Activated naive CD8-positive, alpha-beta T cell treated with anti-CD3 and anti-CD28 coated beads, Interleukin-2, amount 10 ng/mL, durations not matched to agents 7 days and 5 days (primary cell): ENCODE data around the gene CSMD2. TPM values are rescaled to one million over a fixed set of nuclear protein-coding genes. Genes with fewer than 3 reads are reported as not detected.

Source experiments
- ATAC-seq: fragments of 150-1000 bp; cut with Tn5 transposase; one replicate; pipeline ENCODE4 v1.10.0; 2021; ENCODE audit warnings: low read depth, moderate library complexity
- POLR2A ChIA-PET: fragments of 350-600 bp; sonication (Branson Sonifier 250); formaldehyde crosslinking; loops from one replicate; lab custom pipeline; 2021; ENCODE audit warnings: antibody characterized with exemption; lab: Charles Lee
- DNase-seq: peaks from one replicate; pipeline ENCODE4 v3.0.0; 2021
- H3K27ac Mint-ChIP-seq: one replicate; pipeline ENCODE4 v1.8.0; 2022; ENCODE audit warnings: mild to moderate bottlenecking, mixed read lengths
- H3K27me3 Mint-ChIP-seq: one replicate; pipeline ENCODE4 v1.8.0; 2022; ENCODE audit warnings: mild to moderate bottlenecking, moderate library complexity, mixed read lengths
- H3K36me3 Mint-ChIP-seq: one replicate; pipeline ENCODE4 v1.8.0; 2021; ENCODE audit warnings: mild to moderate bottlenecking, mixed read lengths
- H3K4me1 Mint-ChIP-seq: one replicate; pipeline ENCODE4 v1.8.0; 2021; ENCODE audit warnings: mixed read lengths
- H3K4me3 Mint-ChIP-seq: one replicate; pipeline ENCODE4 v1.8.0; 2022; ENCODE audit warnings: mild to moderate bottlenecking, moderate library complexity, mixed read lengths
- H3K9me3 Mint-ChIP-seq: one replicate; pipeline ENCODE4 v1.8.0; 2021; ENCODE audit warnings: mixed read lengths
- total RNA-seq, 2 experiments: library from RNA; stranded (reverse); gene quantifications; one replicate each; pipeline ENCODE4 v1.2.3, GENCODE V29; 2021

The CSMD2 gene
- total RNA-seq, 2 experiments from 2014 or later, result not detected

DNA sequence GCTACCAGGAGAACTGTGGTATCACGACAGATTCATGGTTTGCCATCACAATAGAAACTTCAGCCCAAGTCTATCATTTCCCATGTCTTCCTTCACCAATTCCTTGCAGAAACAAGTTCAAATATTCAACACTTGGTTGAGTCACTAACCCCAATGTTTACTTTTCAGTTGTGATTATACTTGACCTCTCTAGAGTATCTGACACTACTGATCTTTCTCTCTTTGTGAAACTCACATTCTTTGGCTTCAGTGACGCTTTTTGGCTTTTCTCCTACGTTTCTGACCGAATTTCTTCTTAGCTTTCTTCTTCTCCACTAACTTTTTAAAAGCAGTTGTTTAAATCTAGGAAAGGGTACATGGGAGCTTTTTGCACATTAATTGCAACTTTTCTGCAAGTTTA lies 350.0 kb downstream of the CSMD2 start:
- no peak overlapping the region for H3K4me3 Mint-ChIP-seq
- H3K27ac Mint-ChIP-seq, result no peak overlapping the region
- ATAC-seq, result no peak
- no peaks in the 10 kb centered on the region for H3K9me3 Mint-ChIP-seq
- POLR2A ChIA-PET, result no interaction called here
- H3K4me1 Mint-ChIP-seq, result no peaks in the 10 kb centered on the region
- H3K27me3 Mint-ChIP-seq, result peaks cover 12% of the 10 kb centered on the region
- no peak for DNase-seq
- H3K36me3 Mint-ChIP-seq, result no peaks in the 10 kb centered on the region

DNA sequence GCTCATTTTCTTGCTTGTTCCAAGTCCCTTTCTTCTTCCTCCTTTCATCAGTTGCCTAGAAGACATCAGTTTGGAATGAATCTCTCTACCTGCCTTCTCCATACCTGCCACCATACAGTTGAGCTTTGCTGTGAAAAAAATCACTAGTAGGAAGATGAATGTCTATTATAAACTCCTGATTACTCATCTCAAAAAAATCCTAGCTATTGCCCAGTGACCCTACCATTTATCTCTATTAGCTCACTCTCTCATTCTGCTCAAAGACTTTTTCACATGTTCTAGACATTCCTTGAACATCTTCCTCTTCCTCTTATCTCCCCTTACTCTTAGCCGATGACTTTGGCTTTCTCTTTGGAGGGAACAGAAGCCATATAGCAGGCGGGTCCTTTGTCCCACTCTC lies 350.9 kb downstream of the CSMD2 start:
- no peak for ATAC-seq
- no peaks in the 10 kb centered on the region for H3K4me1 Mint-ChIP-seq
- H3K9me3 Mint-ChIP-seq, result no peaks in the 10 kb centered on the region
- POLR2A ChIA-PET, result no interaction called here
- H3K36me3 Mint-ChIP-seq, result no peaks in the 10 kb centered on the region
- H3K27ac Mint-ChIP-seq, result no peak overlapping the region
- peaks cover 14% of the 10 kb centered on the region for H3K27me3 Mint-ChIP-seq
- no peak for DNase-seq
- no peak overlapping the region for H3K4me3 Mint-ChIP-seq

DNA sequence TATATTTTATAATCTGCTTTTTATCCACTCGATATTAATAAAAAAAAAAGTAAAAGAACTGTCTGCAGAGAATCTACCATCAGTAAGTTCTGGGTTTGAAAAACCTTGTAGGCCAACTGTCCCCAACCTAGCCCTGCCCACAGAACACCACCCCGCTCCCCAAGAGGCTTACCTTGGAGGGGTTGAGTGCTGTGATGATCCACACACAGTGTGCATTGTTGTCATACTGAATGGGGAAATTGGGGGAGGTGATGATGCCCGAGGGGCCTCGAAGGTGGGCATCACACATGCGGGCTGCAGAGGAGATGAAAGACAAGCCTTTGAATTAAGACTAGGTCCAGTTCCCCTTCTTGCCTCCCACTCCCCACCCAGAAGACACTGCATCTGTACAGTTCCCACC lies 354.5 kb downstream of the CSMD2 start:
- no peak overlapping the region for H3K27ac Mint-ChIP-seq
- ATAC-seq (no peak), DNase-seq (no peak)
- no peaks in the 10 kb centered on the region for H3K36me3 Mint-ChIP-seq
- POLR2A ChIA-PET, result no interaction called here
- no peaks in the 10 kb centered on the region for H3K4me1 Mint-ChIP-seq
- H3K9me3 Mint-ChIP-seq, result peaks cover 1% of the 10 kb centered on the region
- peaks cover 13% of the 10 kb centered on the region for H3K27me3 Mint-ChIP-seq
- no peak overlapping the region for H3K4me3 Mint-ChIP-seq

DNA sequence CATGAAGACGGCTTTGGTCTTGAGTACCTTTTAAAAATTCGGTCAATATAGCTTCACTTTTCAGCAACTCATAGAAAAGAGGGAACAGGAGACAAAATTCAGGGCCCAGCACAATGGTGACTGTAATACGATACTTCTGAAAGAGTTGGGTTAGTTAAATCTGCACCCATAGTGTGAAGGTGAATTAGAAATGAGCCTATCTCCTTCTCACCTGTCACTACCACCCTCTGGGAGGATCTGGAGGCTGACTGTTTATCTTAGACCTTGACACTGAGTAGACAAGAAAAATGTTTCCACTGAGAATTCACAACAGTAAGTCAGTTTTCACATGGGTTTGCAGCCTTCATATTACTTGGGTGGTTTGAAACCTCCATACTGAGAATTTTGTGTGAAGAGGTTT lies 359.0 kb downstream of the CSMD2 start:
- ATAC-seq, result no peak
- no peak overlapping the region for H3K4me3 Mint-ChIP-seq
- H3K36me3 Mint-ChIP-seq, result no peaks in the 10 kb centered on the region
- peaks cover 1% of the 10 kb centered on the region for H3K9me3 Mint-ChIP-seq
- no peaks in the 10 kb centered on the region for H3K4me1 Mint-ChIP-seq
- POLR2A ChIA-PET, result no interaction called here
- peaks cover 11% of the 10 kb centered on the region for H3K27me3 Mint-ChIP-seq
- no peak for DNase-seq
- H3K27ac Mint-ChIP-seq, result no peak overlapping the region

DNA sequence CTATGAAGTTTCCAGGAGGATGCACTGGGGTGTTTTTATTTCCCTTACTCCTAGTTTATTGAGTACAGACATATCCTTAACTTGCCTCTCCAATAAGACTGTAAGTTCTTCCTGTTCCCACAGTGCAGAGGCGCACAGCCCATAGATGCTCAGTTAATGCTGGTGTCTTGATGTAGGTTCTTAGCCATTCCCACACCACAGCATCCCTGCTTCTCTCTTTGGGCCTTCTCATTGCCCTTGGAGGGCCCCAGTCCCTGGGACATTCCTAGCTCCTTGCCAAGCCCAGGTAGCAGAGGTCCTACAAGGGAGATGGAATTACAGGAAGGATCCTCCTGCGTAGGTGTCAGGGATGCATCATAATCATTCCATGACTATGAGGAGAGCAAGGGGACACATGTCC lies 362.8 kb downstream of the CSMD2 start:
- Mint-ChIP-seq H3K27ac (no peak overlapping the region), H3K4me3 (no peak overlapping the region), H3K9me3 (peaks cover 5% of the 10 kb centered on the region), H3K36me3 (no peaks in the 10 kb centered on the region), H3K4me1 (no peaks in the 10 kb centered on the region), H3K27me3 (peaks cover 7% of the 10 kb centered on the region)
- POLR2A ChIA-PET, result no interaction called here
- DNase-seq (no peak), ATAC-seq (no peak)

DNA sequence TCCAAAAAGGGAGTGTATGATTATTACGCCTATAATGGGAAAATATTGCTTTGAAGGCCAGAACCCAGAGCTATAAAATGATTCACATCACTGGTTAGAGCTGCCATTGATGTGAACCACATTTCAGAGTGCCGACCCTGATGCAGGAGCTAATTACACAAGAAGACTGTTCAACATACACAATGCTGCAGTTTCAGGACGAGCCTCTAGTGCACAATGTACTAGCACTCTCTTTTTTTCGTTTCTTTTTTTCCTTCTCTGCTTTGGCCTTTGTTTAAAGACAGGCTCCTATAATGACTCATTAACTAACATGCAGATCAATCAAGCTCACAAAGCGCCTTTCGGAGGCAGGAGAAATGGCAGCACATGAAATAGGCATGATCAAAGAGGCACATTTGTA lies 367.2 kb downstream of the CSMD2 start:
- peaks cover 8% of the 10 kb centered on the region for H3K4me1 Mint-ChIP-seq

DNA sequence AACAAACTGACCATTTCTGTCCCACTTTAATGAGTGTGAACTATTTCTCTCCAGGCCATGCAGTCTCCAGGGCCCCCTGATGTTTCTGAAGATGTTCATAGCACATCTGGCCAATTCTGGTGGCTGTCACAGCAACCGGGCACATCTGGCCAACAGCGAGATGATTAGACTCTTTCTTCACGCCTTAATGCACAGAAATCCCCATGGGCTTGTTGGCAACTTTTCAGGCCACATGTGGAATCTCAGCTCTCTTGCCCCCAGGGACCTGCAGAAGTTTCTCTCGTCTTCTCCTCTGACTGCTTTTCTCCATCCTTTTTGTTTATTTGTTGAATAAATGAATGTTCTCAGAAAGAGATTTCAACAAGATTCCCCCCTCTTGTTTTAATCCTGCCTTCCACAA lies 372.4 kb downstream of the CSMD2 start:
- Mint-ChIP-seq H3K4me1 (peaks cover 27% of the 10 kb centered on the region), H3K27ac (no peak overlapping the region), H3K4me3 (no peak overlapping the region), H3K36me3 (no peaks in the 10 kb centered on the region), H3K9me3 (peaks cover 21% of the 10 kb centered on the region), H3K27me3 (peaks cover 17% of the 10 kb centered on the region)
- POLR2A ChIA-PET, result no interaction called here
- ATAC-seq (no peak), DNase-seq (no peak)

More for the DNA sequence above, 367.2 kb downstream of the CSMD2 start:
- Mint-ChIP-seq H3K27me3 (peaks cover 6% of the 10 kb centered on the region), H3K27ac (no peak overlapping the region), H3K36me3 (no peaks in the 10 kb centered on the region), H3K4me3 (no peak overlapping the region), H3K9me3 (peaks cover 25% of the 10 kb centered on the region)
- DNase-seq (no peak), ATAC-seq (no peak)
- POLR2A ChIA-PET, result no interaction called here

DNA sequence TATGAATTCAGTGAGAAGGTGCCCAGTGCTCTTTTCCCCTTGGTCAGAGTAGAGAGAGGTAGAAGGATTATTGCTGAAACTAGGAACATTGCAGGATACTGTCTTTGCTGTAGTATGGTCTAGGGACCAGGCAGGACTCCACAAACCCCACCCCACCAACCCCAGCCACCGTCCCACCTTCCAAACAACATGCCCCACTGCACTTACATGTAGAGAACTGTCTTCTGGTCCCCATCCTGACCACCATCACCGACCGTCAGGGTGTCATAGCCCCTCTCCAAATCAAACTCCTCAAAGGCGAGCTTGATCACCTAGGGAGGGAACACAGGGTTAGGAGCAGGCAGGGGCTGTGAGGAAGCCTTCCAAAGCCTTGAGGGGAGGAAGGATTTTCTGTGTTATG lies 372.8 kb downstream of the CSMD2 start:
- Mint-ChIP-seq H3K27me3 (peaks cover 17% of the 10 kb centered on the region), H3K27ac (no peak overlapping the region), H3K9me3 (peaks cover 20% of the 10 kb centered on the region), H3K36me3 (no peaks in the 10 kb centered on the region), H3K4me3 (no peak overlapping the region), H3K4me1 (peaks cover 27% of the 10 kb centered on the region)
- no peak for ATAC-seq
- DNase-seq, result no peak
- POLR2A ChIA-PET, result no interaction called here

DNA sequence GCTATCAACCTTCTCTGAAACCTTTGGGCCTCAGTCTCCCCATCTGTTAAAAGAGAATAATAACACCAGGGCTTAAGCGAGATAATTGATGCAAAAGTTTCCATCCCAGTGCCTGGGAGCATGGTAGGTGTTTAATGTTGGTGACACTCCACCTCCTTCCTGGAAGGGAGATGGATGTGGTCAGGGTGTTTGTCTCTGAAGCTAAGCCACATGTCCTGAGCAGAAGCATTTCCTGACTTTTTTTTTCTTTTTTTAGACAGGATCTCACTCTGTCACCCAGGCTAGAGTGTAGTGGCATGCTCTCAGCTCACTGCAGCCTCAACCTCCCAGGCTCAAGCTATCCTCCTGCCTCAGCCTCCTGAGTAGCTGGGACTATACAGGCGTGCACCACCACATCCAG lies 373.8 kb downstream of the CSMD2 start:
- no peak overlapping the region for H3K4me3 Mint-ChIP-seq
- no peaks in the 10 kb centered on the region for H3K36me3 Mint-ChIP-seq
- DNase-seq (no peak), ATAC-seq (peak; percentile 74)
- POLR2A ChIA-PET, result no interaction called here
- H3K27me3 Mint-ChIP-seq, result peaks cover 17% of the 10 kb centered on the region
- peaks cover 13% of the 10 kb centered on the region for H3K9me3 Mint-ChIP-seq
- peaks cover 27% of the 10 kb centered on the region for H3K4me1 Mint-ChIP-seq
- no peak overlapping the region for H3K27ac Mint-ChIP-seq

DNA sequence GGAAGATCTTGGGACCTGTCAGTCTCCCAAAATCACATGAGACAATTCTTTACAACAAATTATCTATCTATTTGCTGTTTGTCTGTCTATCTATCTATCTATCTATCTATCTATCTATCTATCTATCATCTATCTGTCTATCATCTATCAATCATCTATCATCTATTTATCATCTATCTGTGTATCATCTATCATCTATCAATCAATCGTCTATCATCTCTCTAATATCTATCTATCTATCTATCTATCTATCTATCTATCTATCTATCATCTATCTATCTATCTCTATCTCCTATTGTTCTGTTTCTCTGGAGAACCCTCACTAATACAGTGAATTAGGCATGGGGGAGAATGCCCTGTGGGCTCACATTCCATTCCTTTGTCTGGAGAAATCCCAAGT lies 374.5 kb downstream of the CSMD2 start:
- Mint-ChIP-seq H3K4me3 (no peak overlapping the region), H3K27me3 (peaks cover 17% of the 10 kb centered on the region), H3K9me3 (peaks cover 9% of the 10 kb centered on the region), H3K27ac (no peak overlapping the region), H3K36me3 (no peaks in the 10 kb centered on the region), H3K4me1 (peaks cover 27% of the 10 kb centered on the region)
- no peak for ATAC-seq
- DNase-seq, result no peak
- POLR2A ChIA-PET, result no interaction called here

DNA sequence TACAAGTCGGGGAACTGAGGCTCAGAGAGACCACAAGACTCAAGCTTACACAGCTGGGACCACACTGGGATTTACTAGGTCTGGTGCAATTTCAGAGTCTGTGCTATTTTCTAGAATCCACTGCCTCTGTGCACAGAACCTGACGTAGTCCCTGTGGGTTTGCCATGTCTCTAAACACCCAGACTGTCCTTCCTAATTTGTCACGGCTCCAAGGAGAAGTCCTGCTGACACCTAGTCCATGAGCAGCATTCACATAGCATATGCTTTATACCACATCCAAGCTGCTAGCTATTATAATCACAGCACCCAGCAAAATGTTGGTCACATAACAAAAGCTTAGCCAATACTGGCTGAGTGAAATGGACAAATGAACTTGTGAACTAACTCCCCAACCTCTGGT lies 380.2 kb downstream of the CSMD2 start:
- H3K9me3 Mint-ChIP-seq, result no peaks in the 10 kb centered on the region
- no peaks in the 10 kb centered on the region for H3K4me1 Mint-ChIP-seq
- H3K27ac Mint-ChIP-seq, result no peak overlapping the region
- ATAC-seq (no peak), DNase-seq (no peak)
- peaks cover 12% of the 10 kb centered on the region for H3K27me3 Mint-ChIP-seq
- POLR2A ChIA-PET, result no interaction called here
- H3K4me3 Mint-ChIP-seq, result no peak overlapping the region
- H3K36me3 Mint-ChIP-seq, result no peaks in the 10 kb centered on the region

DNA sequence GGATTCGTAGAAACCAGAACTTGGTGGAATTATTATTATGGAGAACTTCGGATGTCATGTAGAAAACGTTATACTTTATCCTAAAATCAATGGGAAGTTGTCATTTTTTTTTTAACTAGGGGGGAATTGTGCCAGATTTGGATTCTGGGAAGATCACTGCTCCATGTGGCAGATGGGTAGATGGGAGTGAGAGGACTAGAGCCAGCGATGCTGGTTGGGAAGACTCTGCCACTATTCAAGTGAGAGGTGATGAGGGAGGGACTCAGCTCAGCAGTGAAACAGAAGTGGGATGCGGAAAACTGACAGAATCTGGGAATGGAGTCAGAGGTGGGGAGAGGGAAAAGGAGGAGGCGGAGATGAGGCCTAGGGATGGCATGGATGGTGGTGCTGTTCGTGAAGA lies 382.3 kb downstream of the CSMD2 start:
- Mint-ChIP-seq H3K9me3 (no peaks in the 10 kb centered on the region), H3K27ac (no peak overlapping the region), H3K4me1 (no peaks in the 10 kb centered on the region), H3K36me3 (no peaks in the 10 kb centered on the region), H3K4me3 (no peak overlapping the region), H3K27me3 (peaks cover 12% of the 10 kb centered on the region)
- no peak for DNase-seq
- POLR2A ChIA-PET, result no interaction called here
- ATAC-seq, result no peak

DNA sequence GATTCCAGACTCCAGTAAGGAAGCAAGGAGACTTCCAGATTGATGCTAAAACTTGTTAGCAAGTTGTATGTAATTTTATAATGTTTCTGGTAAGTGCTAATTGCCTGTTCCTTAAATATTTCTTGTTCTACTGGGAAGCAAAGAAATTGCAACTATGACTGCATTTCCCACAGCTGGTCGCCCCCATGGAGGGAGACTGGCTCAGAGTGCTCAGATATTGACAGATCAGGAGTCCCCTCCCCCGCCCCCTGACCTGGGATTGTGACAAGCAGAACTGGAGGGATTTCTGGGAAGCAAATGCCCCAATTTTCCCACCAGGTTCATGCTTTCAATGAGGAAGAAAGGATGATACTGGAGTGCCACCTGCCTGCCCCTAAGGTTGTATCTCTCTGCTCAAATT lies 383.4 kb downstream of the CSMD2 start:
- Mint-ChIP-seq H3K36me3 (no peaks in the 10 kb centered on the region), H3K4me3 (no peak overlapping the region), H3K9me3 (no peaks in the 10 kb centered on the region), H3K27me3 (peaks cover 10% of the 10 kb centered on the region), H3K27ac (no peak overlapping the region), H3K4me1 (no peaks in the 10 kb centered on the region)
- ATAC-seq (no peak), DNase-seq (no peak)
- POLR2A ChIA-PET, result no interaction called here

DNA sequence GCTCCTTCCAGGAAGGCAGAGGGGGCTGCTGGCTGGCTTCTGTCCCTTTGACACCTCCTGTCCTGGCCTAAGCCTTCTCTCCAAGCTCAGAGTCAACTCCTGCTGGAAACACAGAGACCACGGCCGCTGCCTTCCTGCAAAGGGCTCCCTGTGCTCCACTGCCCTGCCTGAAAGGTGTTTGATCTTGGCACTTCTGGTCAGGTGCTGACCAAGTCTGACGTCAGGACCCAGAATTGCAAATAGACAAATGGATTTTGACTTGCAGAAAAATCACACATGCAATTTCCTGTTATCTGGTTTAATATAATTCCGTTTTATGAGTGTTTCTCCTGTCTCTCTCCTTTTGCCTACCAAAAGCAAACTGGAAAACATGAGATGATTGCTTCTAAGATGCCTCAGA lies 387.7 kb downstream of the CSMD2 start:
- no peak for ATAC-seq
- no peak overlapping the region for H3K4me3 Mint-ChIP-seq
- no peaks in the 10 kb centered on the region for H3K9me3 Mint-ChIP-seq
- no peaks in the 10 kb centered on the region for H3K36me3 Mint-ChIP-seq
- H3K27ac Mint-ChIP-seq, result no peak overlapping the region
- DNase-seq, result no peak
- H3K4me1 Mint-ChIP-seq, result no peaks in the 10 kb centered on the region
- POLR2A ChIA-PET, result no interaction called here
- peaks cover 4% of the 10 kb centered on the region for H3K27me3 Mint-ChIP-seq

DNA sequence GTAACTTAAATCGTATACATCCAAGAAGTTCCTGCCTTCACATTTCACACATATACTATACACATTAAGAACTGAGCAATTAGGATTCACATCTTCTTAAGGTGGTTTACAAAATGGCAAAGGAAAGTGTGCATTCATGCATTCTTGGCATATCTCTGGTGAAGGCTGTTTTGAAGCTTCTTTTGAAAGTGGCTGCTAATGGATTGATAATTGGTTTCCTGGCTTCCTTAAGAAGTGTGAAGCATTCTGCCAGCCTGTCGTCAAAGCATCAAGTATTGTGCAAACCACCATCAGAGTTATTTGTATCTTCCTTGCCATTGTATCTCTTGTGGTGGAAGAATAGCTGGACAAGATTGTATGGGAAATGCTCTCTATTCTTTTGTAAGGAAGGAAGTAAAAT lies 396.2 kb downstream of the CSMD2 start:
- H3K36me3 Mint-ChIP-seq, result no peaks in the 10 kb centered on the region
- DNase-seq, result no peak
- ATAC-seq, result no peak
- H3K27ac Mint-ChIP-seq, result no peak overlapping the region
- peaks cover 8% of the 10 kb centered on the region for H3K27me3 Mint-ChIP-seq
- H3K4me3 Mint-ChIP-seq, result no peak overlapping the region
- H3K9me3 Mint-ChIP-seq, result no peaks in the 10 kb centered on the region
- POLR2A ChIA-PET, result no interaction called here
- H3K4me1 Mint-ChIP-seq, result no peaks in the 10 kb centered on the region
